Peyer's patch (tissue), 4 donors: ENCODE data around the gene OLFM3. TPM values are rescaled to one million over a fixed set of nuclear protein-coding genes. Genes with fewer than 3 reads are reported as not detected.

ENCODE experiments used
- DNase-seq, 3 donors: peaks; one replicate each; pipeline ENCODE4 v3.0.0-alpha.2; 2017 to 2019
- H3K27ac ChIP-seq, 4 donors: fragments of 200-600 bp; sonication (generic); one replicate each; pipeline ENCODE4 v1.5.1; 2016 to 2019
- H3K27me3 ChIP-seq, 2 donors: fragments of 200-600 bp; sonication (generic); one replicate each; pipeline ENCODE4 v1.5.1; 2019
- H3K36me3 ChIP-seq, 3 donors: fragments of 200-600 bp; sonication (generic); one replicate each; pipeline ENCODE4 v1.5.1; 2016 to 2019
- H3K4me1 ChIP-seq, 4 donors: fragments of 200-600 bp; sonication (generic); one replicate each; pipeline ENCODE4 v1.5.1; 2016 to 2019
- H3K4me3 ChIP-seq, 4 donors: fragments of 200-600 bp; sonication (generic); 1 replicate in 3 of 4; 2 replicates in 1 of 4; pipeline ENCODE4 v1.5.1; 2016 to 2019; ENCODE audit warnings: mild to moderate bottlenecking in 1 of 4
- H3K9me3 ChIP-seq, 4 donors: fragments of 200-600 bp; sonication (generic); one replicate each; pipeline ENCODE4 v1.5.1; 2016 to 2019; ENCODE audit warnings: mild to moderate bottlenecking in 1 of 4
- POLR2A ChIP-seq, 2 donors: fragments of 450-650 bp; IDR thresholded peaks; one replicate each; pipeline ENCODE4 v1.5.1; 2017; ENCODE audit warnings: antibody characterized with exemption in 2 of 2, mild to moderate bottlenecking in 2 of 2, moderate library complexity in 2 of 2
- total RNA-seq, 4 donors: library from RNA; depleted of rRNA; stranded (reverse); fragments of >200 nt; gene quantifications; one replicate each; pipeline ENCODE4 v1.1.0, GENCODE V29; 2016
- TF ChIP-seq, protein P1 (sequence below), 6 experiments: fragments of 450-650 bp in 4 of 6; fragments of 200-600 bp in 2 of 6; sonication (generic) in 1 of 6; IDR thresholded peaks; one replicate each; pipeline ENCODE4 v1.5.1; 2017 to 2019; ENCODE audit warnings: antibody characterized with exemption in 6 of 6, mild to moderate bottlenecking in 3 of 6, moderate library complexity in 1 of 6

The OLFM3 gene
- total RNA-seq, 4 donors from 2014 or later: 0.47 TPM; not detected in 3

DNA sequence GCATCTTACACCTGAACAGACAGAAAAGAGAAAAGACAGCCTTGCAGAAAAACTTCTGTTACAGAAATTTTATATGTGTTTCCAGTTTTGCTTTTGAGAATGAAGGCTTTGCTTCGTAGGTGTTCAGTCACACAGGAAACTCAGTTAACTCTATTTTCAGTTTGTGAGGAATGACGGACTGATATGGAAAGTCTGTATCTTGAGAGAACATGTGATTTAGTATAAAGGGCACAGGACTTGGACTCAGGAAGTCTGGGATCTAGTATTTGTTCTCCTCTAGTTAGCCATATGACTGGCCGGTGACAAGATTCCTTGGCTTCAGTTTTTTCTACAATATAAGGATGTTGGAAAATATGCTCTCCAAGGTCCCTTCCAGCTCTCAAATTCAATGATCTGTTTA, 149.1 kb downstream of the OLFM3 start:
- no peaks in the 10 kb centered on the region for H3K4me1 ChIP-seq
- no peak overlapping the region for H3K4me3 ChIP-seq
- H3K9me3 ChIP-seq: no peaks in the 10 kb centered on the region
- no peaks in the 10 kb centered on the region for H3K36me3 ChIP-seq
- TF ChIP-seq, protein P1, sequence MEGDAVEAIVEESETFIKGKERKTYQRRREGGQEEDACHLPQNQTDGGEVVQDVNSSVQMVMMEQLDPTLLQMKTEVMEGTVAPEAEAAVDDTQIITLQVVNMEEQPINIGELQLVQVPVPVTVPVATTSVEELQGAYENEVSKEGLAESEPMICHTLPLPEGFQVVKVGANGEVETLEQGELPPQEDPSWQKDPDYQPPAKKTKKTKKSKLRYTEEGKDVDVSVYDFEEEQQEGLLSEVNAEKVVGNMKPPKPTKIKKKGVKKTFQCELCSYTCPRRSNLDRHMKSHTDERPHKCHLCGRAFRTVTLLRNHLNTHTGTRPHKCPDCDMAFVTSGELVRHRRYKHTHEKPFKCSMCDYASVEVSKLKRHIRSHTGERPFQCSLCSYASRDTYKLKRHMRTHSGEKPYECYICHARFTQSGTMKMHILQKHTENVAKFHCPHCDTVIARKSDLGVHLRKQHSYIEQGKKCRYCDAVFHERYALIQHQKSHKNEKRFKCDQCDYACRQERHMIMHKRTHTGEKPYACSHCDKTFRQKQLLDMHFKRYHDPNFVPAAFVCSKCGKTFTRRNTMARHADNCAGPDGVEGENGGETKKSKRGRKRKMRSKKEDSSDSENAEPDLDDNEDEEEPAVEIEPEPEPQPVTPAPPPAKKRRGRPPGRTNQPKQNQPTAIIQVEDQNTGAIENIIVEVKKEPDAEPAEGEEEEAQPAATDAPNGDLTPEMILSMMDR (IDR thresholded peaks at IDR 0.05): no peak
- TF ChIP-seq POLR2A (IDR thresholded peaks at IDR 0.05): no peak
- no peak for DNase-seq
- H3K27ac ChIP-seq: no peak overlapping the region
- H3K27me3 ChIP-seq: no peaks in the 10 kb centered on the region

DNA sequence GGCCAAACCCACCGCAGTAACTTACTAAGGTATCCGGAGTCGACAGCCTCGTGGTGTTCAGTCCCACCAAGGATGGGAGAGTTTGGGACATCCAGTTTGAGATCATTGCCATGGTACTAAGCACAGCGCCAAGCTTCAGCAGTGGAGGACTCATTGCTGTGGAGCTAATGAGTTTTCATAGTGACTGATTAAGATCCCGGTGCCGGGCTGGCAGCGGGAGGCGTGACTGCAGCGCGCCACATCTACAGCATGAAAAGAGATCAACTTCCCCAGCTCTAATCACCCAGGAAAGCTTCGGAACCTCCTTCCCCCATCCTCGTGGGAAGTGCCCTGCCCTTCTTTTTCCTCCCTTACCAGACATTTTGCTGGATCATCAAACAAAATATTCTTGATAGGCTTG, 149.9 kb downstream of the OLFM3 start:
- no peak for TF ChIP-seq POLR2A (IDR thresholded peaks at IDR 0.05)
- TF ChIP-seq, protein P1 (IDR thresholded peaks at IDR 0.05): no peak
- H3K4me3 ChIP-seq: no peak overlapping the region
- H3K36me3 ChIP-seq: no peaks in the 10 kb centered on the region
- DNase-seq: no peak
- H3K27ac ChIP-seq: no peak overlapping the region
- H3K9me3 ChIP-seq: no peaks in the 10 kb centered on the region
- H3K4me1 ChIP-seq: no peaks in the 10 kb centered on the region
- no peaks in the 10 kb centered on the region for H3K27me3 ChIP-seq

DNA sequence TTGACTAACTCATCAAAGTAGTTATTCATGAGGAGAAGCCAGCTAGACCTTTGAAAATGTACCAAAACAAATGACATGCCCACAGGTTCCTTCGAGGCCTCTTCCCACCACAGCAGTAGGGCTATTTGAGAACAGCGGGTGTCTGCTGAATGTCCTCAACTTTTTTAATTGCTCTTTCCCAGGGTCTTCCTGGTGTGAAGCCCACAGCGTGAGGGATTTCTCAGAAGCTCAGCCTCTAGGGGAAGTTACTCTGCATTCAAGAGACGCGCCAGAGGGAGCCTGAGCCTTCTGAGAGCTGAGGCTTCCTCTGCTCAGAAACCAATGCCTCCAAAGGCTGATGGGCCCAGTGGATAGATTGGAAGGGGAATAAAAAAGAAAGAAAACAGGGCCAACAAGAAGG, 153.6 kb downstream of the OLFM3 start:
- Histone ChIP-seq H3K27me3 (no peaks in the 10 kb centered on the region), H3K4me1 (no peaks in the 10 kb centered on the region)
- TF ChIP-seq, protein P1 (IDR thresholded peaks at IDR 0.05): no peak
- no peak for TF ChIP-seq POLR2A (IDR thresholded peaks at IDR 0.05)

DNA sequence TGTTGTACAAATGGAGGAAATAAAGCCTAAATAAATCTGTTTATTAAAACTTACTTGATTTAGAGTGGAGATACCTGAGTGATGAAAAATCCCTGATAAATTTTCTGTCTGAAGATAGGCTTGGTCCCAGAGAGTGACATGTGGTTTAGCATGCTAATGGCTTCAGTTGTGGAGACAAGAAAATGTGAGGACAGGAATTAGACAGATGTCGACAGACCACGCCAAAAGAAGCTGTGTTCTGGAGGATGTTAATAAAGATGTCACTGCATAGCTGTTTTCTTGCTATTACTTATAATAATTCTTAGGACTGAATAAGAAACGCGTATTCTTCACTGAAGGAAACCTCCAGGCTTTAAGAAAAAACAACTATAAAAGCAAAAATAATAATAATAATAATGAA, 154.9 kb downstream of the OLFM3 start:
- Histone ChIP-seq H3K4me3 (no peak overlapping the region), H3K27ac (no peak overlapping the region), H3K4me1 (no peaks in the 10 kb centered on the region), H3K36me3 (no peaks in the 10 kb centered on the region), H3K27me3 (no peaks in the 10 kb centered on the region), H3K9me3 (no peaks in the 10 kb centered on the region)
- DNase-seq: no peak
- TF ChIP-seq, protein P1 (IDR thresholded peaks at IDR 0.05): no peak
- TF ChIP-seq POLR2A (IDR thresholded peaks at IDR 0.05): no peak

More for the DNA sequence above, 153.6 kb downstream of the OLFM3 start:
- H3K4me3 ChIP-seq: no peak overlapping the region
- H3K27ac ChIP-seq: no peak overlapping the region
- no peak for DNase-seq
- no peaks in the 10 kb centered on the region for H3K36me3 ChIP-seq
- no peaks in the 10 kb centered on the region for H3K9me3 ChIP-seq

DNA sequence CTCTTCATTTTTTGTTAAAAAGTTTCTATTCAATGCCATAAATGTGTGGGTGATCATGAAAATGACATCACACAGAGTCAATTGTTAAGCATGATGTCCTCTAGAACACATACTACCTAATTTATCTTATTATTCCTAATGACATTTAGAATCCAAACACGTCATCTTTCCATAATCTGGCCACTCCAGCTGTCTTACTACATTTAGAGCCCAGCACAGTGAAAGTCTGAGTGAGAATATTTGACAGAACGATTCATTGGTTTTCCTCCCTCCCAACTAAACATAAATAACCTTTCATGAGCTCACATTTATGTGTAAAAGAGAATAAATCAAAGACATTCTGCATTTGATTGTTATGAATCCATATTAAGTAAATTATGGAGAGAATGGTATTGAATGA, 160.7 kb downstream of the OLFM3 start:
- H3K4me3 ChIP-seq: no peak overlapping the region
- no peaks in the 10 kb centered on the region for H3K36me3 ChIP-seq
- no peak overlapping the region for H3K27ac ChIP-seq
- no peaks in the 10 kb centered on the region for H3K9me3 ChIP-seq
- DNase-seq: no peak
- no peak for TF ChIP-seq POLR2A (IDR thresholded peaks at IDR 0.05)
- TF ChIP-seq, protein P1 (IDR thresholded peaks at IDR 0.05): no peak
- no peaks in the 10 kb centered on the region for H3K4me1 ChIP-seq
- H3K27me3 ChIP-seq: no peaks in the 10 kb centered on the region

DNA sequence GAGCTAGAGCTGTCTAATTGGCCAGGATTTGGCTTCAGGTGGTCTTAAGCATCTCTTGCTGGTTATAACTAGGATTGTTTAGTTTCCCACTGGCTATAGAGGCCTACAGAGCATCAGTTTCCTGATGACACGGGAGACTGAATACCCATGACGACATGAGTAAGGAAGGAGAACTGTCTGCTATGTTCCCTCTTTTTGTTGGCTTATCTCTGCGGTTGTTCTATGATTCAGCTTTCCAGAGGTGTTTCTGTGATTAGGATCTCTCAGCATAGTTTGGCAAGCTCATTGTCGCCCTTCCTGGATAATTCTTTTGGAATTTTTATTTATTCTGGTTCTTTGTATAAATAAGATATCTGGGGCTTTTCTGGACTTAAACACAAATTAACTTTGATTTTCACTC, 163.4 kb downstream of the OLFM3 start:
- Histone ChIP-seq H3K27me3 (no peaks in the 10 kb centered on the region), H3K27ac (no peak overlapping the region), H3K4me3 (no peak overlapping the region), H3K9me3 (no peaks in the 10 kb centered on the region), H3K36me3 (no peaks in the 10 kb centered on the region), H3K4me1 (no peaks in the 10 kb centered on the region)
- TF ChIP-seq POLR2A (IDR thresholded peaks at IDR 0.05): no peak
- TF ChIP-seq, protein P1 (IDR thresholded peaks at IDR 0.05): no peak
- DNase-seq: no peak
